PC-9 (cell line): ENCODE data around the gene MCAT. TPM values are rescaled to one million over a fixed set of nuclear protein-coding genes. Genes with fewer than 3 reads are reported as not detected.

Experiments used
- BruUV-seq: library from RNA; stranded (reverse); fragments of 400-500 nt; replicated peaks from 2 replicates; lab custom pipeline; 2021; lab: Mats Ljungman, UMichigan
- CTCF ChIA-PET: fragments of 300-600 bp; sonication (Branson Sonifier 250); formaldehyde crosslinking; loops from one replicate; lab custom pipeline; 2022; ENCODE audit warnings: antibody characterized with exemption; lab: Charles Lee
- POLR2A ChIA-PET: fragments of 300-600 bp; sonication (Branson Sonifier 250); formaldehyde crosslinking; loops from one replicate; lab custom pipeline; 2022; ENCODE audit warnings: antibody characterized with exemption; ENCODE audit not compliant: unreplicated experiment; lab: Charles Lee
- DNase-seq, 2 experiments: peaks; one replicate each; pipeline versions ENCODE4 v3.0.0 to v3.0.0-alpha.2; 2015 to 2022; ENCODE audit warnings: mixed read lengths in 1 of 2
- H2AFZ ChIP-seq: fragments of 200-600 bp; sonication (generic); 2 replicates; pipeline ENCODE4 v1.8.1; 2017; ENCODE audit warnings: antibody characterized with exemption
- H3F3A ChIP-seq: fragments of 200-600 bp; sonication (generic); 2 replicates; pipeline ENCODE4 v1.8.1; 2017; ENCODE audit warnings: antibody characterized with exemption, mild to moderate bottlenecking, low read depth; ENCODE audit not compliant: insufficient read depth
- H3K27ac ChIP-seq: fragments of 200-600 bp; sonication (generic); 2 replicates; pipeline ENCODE4 v1.6.1; 2016; ENCODE audit warnings: mixed run types
- H3K27me3 ChIP-seq: fragments of 200-600 bp; sonication (generic); 2 replicates; pipeline ENCODE4 v1.6.1; 2016; ENCODE audit warnings: low read depth, mixed run types; ENCODE audit not compliant: insufficient read depth
- H3K36me3 ChIP-seq: fragments of 200-600 bp; sonication (generic); 2 replicates; pipeline ENCODE4 v1.6.1; 2016; ENCODE audit warnings: low read depth, mixed run types
- H3K4me1 ChIP-seq: fragments of 200-600 bp; sonication (generic); replicated peaks from 2 replicates; pipeline ENCODE4 v1.6.1; 2016; ENCODE audit warnings: mixed run types; ENCODE audit not compliant: insufficient read depth
- H3K4me2 ChIP-seq: fragments of 200-600 bp; sonication (generic); 2 replicates; pipeline ENCODE4 v1.6.1; 2017; ENCODE audit warnings: mixed run types
- H3K4me3 ChIP-seq: fragments of 200-600 bp; sonication (generic); 2 replicates; pipeline ENCODE4 v1.6.1; 2016; ENCODE audit warnings: mixed run types
- H3K79me2 ChIP-seq: fragments of 200-600 bp; sonication (generic); 2 replicates; pipeline ENCODE4 v1.6.1; 2017; ENCODE audit warnings: low read depth, mixed run types
- H3K9me2 ChIP-seq: fragments of 200-600 bp; sonication (generic); 2 replicates; pipeline ENCODE4 v1.8.1; 2017; ENCODE audit warnings: mild to moderate bottlenecking; ENCODE audit not compliant: insufficient read depth
- H3K9me3 ChIP-seq: fragments of 200-600 bp; sonication (generic); 2 replicates; pipeline ENCODE4 v1.8.1; 2016; ENCODE audit warnings: low read depth; ENCODE audit not compliant: insufficient read depth
- H4K20me1 ChIP-seq: fragments of 200-600 bp; sonication (generic); 2 replicates; pipeline ENCODE4 v1.8.1; 2017; ENCODE audit not compliant: insufficient read depth
- CTCF ChIP-seq: fragments of 200-600 bp; sonication (generic); conservative IDR thresholded peaks from 2 replicates; pipeline ENCODE4 v1.6.1; 2017; ENCODE audit warnings: mixed run types, antibody characterized with exemption, mild to moderate bottlenecking, moderate library complexity
- EZH2 ChIP-seq: fragments of 200-600 bp; sonication (generic); IDR thresholded peaks from 2 replicates; pipeline ENCODE4 v1.8.0; 2017; ENCODE audit warnings: antibody characterized with exemption, low read depth
- intact Hi-C: fragments of 100-400 bp; cut with micrococcal nuclease; formaldehyde crosslinking; loops from one replicate; pipeline ENCODE4 v1.10.0; 2022; ENCODE audit not compliant: unreplicated experiment
- total RNA-seq: library from RNA; stranded (reverse); gene quantifications from 2 replicates; pipeline ENCODE4 v1.2.3, GENCODE V29; 2021

Gene MCAT
- total RNA-seq, 1 experiment from 2014 or later: 31.4 TPM

DNA sequence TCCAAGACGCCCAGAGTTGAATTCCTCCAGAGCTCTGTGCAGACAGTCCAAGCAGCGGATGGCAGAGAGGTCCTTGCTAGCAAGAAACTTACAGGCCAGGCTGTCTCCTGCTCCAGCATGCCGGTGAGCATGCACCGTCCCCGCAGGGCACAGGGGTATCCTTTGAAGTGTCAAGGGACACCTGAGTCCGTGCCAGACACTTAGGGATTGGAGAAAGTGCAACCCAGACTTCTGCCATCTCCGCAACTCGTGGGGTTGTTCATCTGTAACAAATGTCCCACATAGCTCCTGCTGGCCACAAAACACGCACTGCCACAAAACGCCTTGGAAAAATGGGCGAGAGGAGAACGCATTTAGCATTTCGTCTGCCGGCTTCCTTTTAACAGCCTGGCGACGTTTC lies 21.4 kb upstream of the MCAT start:
- Histone ChIP-seq H3K36me3 (peaks cover 1% of the 10 kb centered on the region; the same call in 1 of the 2 replicates), H2AFZ (no peak overlapping the region), H3K4me3 (no peak overlapping the region), H4K20me1 (peaks cover 28% of the 10 kb centered on the region), H3K9me3 (no peaks in the 10 kb centered on the region), H3K27ac (no peak overlapping the region), H3K27me3 (no peaks in the 10 kb centered on the region), H3K4me1 (no peaks in the 10 kb centered on the region), H3K4me2 (no peak overlapping the region), H3K79me2 (no peaks in the 10 kb centered on the region), H3F3A (peaks cover 44% of the 10 kb centered on the region; the same call in 1 of the 2 replicates), H3K9me2 (no peaks in the 10 kb centered on the region)
- no peak for TF ChIP-seq EZH2
- TF ChIP-seq CTCF: no peak
- BruUV-seq: no TSS peak
- intact Hi-C loops: no loop called here
- CTCF ChIA-PET: no interaction called here
- POLR2A ChIA-PET: interaction anchor here (0.6 kb wide), 1 partner anchor 733 kb away, joined by 4 read pairs; the partner anchor contains the start of gene NFAM1
- DNase-seq: peak in 1 of 2 experiments; percentile 24

- CTCF ChIA-PET: no interaction called here
- no peaks in the 10 kb centered on the region for H3K9me3 ChIP-seq
These were observed 20.1 kb upstream of the MCAT start for GRCh38 chr22:43163241-43163795.

DNA sequence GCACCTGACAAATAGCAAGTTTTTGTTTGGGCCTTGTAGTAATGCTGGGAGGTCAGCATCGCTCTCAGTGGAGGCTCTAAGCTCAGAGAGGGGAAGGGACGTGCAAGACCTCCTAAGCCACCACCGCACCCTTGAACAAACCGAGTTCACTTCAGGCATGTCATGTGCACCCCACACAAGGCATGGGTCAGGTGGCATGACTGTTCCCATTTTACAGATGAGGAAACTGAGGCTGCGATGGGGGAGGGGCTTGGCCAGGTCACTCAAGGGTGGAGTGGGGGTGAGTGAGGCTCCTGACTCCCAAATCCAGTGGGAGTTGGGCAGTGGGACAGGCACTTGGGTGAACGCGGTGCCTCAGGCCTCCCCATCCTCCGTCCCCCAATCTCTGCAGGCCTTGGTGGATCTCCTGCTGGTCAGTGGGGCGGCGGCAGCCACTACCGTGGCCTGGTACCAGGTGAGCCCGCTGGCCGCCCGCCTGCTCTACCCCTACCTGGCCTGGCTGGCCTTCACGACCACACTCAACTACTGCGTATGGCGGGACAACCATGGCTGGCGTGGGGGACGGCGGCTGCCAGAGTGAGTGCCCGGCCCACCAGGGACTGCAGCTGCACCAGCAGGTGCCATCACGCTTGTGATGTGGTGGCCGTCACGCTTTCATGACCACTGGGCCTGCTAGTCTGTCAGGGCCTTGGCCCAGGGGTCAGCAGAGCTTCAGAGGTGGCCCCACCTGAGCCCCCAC lies 19.4 kb upstream of the MCAT start:
- CTCF ChIA-PET: no interaction called here
- H4K20me1 ChIP-seq: peaks cover 46% of the 10 kb centered on the region
- intact Hi-C loops: no loop called here
- H2AFZ ChIP-seq: no peak overlapping the region
- H3F3A ChIP-seq: peaks cover 44% of the 10 kb centered on the region; the same call in 1 of the 2 replicates
- 0 out of 2 replicates have a peak, but pooled peaks cover 7% of the 10 kb centered on the region for H3K79me2 ChIP-seq
- H3K9me2 ChIP-seq: no peaks in the 10 kb centered on the region
- H3K9me3 ChIP-seq: no peaks in the 10 kb centered on the region
- TF ChIP-seq EZH2 (no peak), CTCF (no peak)
- H3K4me1 ChIP-seq: no peaks in the 10 kb centered on the region
- H3K4me2 ChIP-seq: no peak overlapping the region
- no peak for DNase-seq
- peaks cover 4% of the 10 kb centered on the region; the same call in 1 of the 2 replicates for H3K36me3 ChIP-seq
- POLR2A ChIA-PET: no interaction called here
- H3K27me3 ChIP-seq: no peaks in the 10 kb centered on the region
- no peak overlapping the region for H3K27ac ChIP-seq
- H3K4me3 ChIP-seq: no peak overlapping the region
- no TSS peak for BruUV-seq

More at GRCh38 chr22:43163241-43163795, 20.1 kb upstream of the MCAT start:
- no peaks in the 10 kb centered on the region for H3K4me1 ChIP-seq
- H3K4me3 ChIP-seq: no peak overlapping the region
- H3K4me2 ChIP-seq: no peak overlapping the region
- no peak overlapping the region for H3K27ac ChIP-seq
- H3K36me3 ChIP-seq: peaks cover 4% of the 10 kb centered on the region; the same call in 1 of the 2 replicates
- BruUV-seq: no TSS peak
- POLR2A ChIA-PET: no interaction called here
- H3K27me3 ChIP-seq: no peaks in the 10 kb centered on the region
- DNase-seq: peak in 1 of 2 experiments; percentile 32
- H3K79me2 ChIP-seq: no peaks in the 10 kb centered on the region
- H4K20me1 ChIP-seq: peaks cover 38% of the 10 kb centered on the region
- no peak overlapping the region for H2AFZ ChIP-seq
- no peak for TF ChIP-seq EZH2
- TF ChIP-seq CTCF: no peak
- H3K9me2 ChIP-seq: no peaks in the 10 kb centered on the region
- H3F3A ChIP-seq: peaks cover 44% of the 10 kb centered on the region; the same call in 1 of the 2 replicates
- intact Hi-C loops: no loop called here
